ENCODE data around the gene THRA. TPM values are rescaled to one million over a fixed set of nuclear protein-coding genes. Genes with fewer than 3 reads are reported as not detected.

Gene THRA
- polyA plus RNA-seq, 4 donors, result 44.5 to 61.0 (median 57.8) TPM

DNA sequence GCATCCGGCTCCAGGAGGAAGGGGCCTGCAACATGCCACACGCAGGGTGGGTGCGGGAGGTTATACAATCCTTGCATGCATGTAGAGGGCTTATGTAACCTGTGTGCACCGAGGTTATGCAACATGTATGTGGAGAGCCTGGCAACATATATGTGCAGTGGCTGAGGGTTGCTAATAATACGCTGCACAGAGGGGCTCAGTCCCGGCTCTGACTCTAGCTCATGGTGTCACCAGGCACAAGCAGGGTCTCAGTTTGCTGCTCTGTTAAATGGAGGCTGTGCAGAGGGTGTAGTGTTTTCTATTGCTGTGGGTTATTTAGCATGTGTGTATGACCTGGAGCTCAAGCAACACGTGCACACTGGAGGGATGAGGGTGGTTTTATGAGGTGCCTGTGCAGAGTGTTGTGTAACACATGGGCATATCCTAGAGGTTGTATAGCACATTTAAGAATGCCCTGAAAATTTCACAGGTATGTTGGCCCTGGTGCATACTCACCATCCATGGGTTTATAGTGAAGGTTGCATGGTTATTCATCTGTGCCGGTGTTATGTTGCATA lies 13.3 kb downstream of the THRA start:
- DNase-seq (ENCODE audit: low read depth in 4 of 4, low spot score in 2 of 4), result no peak

DNA sequence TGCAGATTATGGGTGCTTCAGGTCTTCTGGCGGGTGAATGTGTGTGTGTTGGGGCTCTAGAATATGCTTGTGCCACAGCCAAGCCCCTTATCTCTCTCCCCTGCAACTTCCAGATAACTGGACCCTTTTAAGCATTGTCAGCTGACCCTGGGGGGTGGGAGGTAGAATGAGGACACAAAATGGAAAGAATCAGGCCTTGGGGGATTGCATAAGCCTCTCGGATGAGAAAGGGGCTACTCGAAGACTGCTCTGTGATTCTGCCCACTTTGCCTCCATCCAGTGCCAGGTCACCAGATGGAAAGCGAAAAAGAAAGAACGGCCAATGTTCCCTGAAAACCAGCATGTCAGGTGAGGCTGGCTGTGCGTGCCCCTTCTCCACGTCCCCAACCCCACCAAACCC lies 13.8 kb downstream of the THRA start:
- DNase-seq (ENCODE audit: low read depth in 4 of 4, low spot score in 2 of 4), result no peak

DNA sequence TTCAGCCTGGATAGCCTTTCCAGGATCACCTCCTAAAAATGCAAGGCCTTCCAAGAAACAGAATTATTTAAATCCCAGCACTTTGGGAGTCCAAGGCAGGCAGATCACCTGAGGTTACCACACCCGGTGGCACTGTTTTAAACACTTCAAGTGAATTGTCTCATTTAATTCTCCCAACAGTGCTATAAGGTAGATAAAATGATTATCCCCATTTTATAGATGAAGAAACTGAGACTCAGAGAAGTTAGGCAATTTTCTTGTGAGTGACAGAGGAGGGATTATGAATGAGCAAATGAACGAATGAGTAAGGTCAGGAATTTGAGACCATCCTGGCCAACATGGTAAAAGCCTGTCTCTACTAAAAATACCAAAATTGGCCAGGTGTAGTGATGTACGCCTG lies 16.8 kb downstream of the THRA start:
- no peak for DNase-seq (ENCODE audit: low read depth in 4 of 4, low spot score in 2 of 4)

DNA sequence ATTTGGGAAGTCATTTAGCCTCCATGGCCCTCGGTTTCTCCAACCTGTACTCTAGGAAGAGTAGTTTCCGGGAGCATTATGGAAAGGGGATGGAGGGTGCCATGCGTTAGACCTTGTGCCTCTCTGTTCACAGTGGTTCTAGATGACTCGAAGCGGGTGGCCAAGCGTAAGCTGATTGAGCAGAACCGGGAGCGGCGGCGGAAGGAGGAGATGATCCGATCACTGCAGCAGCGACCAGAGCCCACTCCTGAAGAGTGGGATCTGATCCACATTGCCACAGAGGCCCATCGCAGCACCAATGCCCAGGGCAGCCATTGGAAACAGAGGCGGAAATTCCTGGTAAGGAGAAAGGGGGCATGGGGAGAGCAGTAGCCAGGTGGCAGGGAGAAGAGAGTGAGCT lies 21.7 kb downstream of the THRA start:
- no peak for DNase-seq (ENCODE audit: low read depth in 4 of 4, low spot score in 2 of 4)

DNA sequence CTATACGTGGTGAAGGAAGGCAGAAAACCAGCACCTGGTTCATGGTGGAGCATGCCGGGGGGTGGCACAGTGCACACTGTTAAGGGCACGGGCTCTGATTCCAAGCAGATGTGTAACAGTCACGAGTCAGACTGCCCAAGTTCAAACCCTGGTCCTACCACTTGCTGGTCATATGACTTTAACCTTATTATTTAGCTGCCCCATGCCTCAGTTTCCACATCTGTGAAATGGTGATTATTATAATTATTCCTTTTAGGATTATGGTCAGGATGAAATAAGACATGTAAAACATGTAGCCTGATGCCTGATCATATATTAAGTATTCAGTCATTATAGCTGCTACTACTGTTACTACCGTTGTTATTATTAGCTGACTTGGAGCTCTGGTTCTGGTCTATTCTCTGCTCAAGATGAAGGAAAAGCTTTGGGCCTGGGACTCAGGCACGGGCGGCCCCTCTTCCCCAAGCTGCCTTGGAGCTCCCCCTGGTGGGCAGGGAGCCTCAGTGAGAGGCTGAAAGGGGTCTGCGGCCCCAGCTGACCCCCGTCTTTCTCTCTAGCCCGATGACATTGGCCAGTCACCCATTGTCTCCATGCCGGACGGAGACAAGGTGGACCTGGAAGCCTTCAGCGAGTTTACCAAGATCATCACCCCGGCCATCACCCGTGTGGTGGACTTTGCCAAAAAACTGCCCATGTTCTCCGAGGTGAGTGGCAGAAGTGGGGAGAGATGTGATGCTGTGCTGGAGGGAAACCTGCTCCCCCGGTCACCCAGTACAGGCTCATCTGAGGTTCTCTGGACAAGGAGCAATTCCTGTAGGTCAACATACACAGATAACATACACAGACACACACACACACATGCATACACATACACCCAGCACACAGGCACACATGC lies 23.6 kb downstream of the THRA start:
- DNase-seq (ENCODE audit: low read depth in 4 of 4, low spot score in 2 of 4), result no peak

DNA sequence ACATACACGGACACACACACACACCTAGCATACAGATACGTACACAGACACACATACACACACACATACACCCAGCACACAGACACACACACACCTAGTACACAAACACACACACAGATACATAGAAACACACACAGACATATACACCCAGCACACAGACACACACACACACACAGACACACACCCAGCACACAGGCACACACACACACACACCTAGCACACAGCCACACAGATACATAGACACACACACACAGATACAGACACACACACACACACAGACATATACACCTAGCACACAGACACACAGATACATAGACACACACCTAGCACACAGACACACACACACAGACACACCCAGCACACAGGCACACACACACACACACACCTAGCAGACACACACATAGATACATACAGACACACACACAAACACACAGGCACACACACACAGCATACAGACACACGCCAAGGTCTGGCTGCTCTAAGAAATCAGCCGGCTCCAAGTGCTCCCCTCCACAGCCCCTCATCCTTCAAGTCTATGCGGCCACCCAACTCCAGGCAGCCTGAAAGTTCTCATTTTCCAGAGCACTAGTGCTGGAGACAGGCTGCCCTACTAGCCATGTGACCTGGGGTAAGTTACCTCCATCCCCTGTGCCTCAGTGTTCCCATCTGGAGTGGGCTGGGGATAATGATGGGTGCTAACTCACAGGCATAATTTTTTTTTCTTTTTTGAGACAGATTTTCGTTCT lies 24.5 kb downstream of the THRA start:
- DNase-seq (ENCODE audit: low read depth in 4 of 4, low spot score in 2 of 4), result no peak

DNA sequence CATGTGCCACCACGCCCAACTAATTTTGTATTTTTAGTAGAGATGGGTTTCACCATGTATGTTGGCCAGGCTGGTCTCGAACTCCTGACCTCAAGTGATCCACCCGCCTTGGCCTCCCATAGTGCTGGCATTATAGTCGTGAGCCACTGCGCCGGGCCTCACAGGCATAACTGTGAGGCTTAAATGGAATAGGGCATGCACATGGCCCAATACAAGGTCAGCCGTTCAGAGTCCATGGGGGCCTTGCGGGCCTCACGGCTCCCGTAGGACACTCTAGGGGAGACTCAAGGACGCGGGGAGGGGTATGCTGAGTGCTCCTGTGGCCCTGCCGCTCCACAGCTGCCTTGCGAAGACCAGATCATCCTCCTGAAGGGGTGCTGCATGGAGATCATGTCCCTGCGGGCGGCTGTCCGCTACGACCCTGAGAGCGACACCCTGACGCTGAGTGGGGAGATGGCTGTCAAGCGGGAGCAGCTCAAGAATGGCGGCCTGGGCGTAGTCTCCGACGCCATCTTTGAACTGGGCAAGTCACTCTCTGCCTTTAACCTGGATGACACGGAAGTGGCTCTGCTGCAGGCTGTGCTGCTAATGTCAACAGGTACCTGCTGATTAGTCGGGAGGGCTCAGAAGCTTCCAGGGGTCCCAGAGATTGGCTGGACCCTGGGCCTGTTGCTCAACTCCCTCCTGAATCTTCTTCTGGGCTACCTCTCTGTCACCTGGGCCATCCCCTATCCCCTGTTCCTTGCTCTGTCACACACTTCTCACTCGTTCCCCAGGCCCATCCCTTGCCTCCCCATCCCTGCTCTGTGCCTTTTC lies 25.3 kb downstream of the THRA start:
- no peak for DNase-seq (ENCODE audit: low read depth in 4 of 4, low spot score in 2 of 4)

DNA sequence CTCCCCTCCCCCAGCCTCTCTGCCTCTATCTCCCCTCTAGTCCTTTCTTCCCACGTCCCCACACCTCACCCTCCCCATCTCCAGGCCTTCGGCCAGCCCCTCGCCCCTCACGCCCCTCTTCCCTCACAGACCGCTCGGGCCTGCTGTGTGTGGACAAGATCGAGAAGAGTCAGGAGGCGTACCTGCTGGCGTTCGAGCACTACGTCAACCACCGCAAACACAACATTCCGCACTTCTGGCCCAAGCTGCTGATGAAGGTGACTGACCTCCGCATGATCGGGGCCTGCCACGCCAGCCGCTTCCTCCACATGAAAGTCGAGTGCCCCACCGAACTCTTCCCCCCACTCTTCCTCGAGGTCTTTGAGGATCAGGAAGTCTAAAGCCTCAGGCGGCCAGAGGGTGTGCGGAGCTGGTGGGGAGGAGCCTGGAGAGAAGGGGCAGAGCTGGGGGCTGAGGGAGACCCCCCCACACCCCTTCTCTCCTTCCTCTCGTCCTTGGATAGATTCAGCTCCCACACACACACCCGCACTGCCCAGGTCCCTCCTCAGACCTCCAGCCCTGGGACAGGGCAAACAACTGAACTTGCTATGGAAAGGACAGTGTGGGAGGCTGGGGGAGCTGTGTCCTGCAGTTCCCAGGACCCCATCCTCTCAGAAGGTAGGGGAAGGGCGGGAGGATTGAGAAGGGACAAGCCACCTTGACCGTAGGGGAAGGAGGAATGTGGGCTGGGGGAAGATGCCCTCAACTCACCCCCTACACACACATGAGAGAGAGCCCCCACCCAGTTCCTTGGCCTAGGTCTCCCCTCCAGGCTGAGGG lies 26.5 kb downstream of the THRA start:
- no peak for DNase-seq (ENCODE audit: low read depth in 4 of 4, low spot score in 2 of 4)

DNA sequence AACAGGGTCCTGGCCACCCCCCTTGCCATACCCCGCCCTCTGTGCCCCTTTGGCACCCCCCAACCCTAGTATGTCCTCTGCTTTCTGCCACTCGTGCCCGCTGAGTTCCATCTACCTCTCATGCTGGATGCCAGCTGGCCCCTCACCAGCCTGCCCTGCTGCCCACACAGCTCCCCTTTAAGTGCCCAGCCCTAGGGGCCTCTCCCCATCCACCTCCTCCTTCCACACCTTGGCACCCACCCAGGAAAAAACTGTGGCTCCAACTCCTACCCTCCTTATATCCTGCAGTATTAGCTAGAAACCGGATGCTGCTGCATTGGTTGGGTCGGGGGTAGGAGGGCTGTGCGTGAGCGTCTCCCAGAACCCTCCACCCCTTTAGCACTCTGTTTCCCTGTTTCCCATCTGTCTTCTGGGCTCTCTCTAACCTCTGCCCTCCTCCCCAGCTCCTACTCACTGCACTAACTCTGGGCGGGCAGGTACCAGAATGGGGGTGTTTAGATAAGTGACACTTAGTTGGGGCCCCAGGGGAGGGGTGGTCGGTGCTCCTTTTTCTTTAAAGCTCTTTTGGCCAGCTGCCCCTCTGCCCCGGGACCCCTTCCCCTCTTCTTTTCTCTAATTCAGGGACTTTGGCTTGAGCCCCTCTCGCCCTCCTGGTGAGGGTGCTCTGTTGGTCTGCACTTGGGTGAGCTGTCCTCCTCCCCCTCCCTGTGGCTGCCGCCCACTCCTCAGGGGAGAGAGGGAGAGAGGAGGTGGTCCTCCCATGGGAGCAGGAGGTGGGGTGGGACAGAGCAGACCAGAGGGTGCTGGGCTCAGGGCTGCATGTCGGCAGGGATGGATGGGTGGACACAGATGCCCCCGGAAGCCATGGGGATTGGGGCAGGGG lies 27.7 kb downstream of the THRA start:
- DNase-seq (ENCODE audit: low read depth in 4 of 4, low spot score in 2 of 4), result no peak

DNA sequence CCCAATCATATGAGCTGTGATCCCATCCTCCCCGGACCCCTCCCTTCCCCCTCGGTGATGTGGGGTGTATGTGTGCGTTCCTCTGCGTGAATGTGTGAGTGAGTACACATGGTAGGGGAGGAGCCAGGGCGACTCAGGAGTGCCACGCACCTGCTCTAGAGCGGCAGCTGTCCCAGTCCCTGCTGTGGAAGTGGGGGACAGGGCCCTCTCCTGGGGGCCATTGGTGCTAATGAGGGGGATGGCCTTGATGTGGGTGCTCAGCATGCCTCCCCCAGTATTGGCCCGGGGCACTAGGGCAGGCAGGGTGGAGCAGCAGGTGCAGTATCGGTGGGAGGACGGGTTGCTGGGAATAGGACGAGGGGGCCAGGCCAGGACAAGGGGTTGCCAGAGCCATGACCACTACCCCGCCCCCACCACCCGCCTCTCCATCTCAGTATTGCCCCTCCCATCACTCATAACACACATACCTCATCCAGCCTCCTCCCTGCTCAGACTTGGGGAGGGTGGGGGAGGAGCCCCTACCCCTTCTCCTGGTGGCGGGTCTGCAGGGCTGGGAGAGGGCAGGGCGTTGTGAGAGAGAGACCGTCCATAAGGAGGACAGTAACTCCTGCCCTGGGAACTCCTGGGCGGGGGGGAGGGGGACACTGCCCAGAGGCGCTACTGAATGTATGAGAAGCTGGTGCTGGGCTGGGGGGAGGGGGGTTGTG lies 29.1 kb downstream of the THRA start:
- no peak for DNase-seq (ENCODE audit: low read depth in 4 of 4, low spot score in 2 of 4)

DNA sequence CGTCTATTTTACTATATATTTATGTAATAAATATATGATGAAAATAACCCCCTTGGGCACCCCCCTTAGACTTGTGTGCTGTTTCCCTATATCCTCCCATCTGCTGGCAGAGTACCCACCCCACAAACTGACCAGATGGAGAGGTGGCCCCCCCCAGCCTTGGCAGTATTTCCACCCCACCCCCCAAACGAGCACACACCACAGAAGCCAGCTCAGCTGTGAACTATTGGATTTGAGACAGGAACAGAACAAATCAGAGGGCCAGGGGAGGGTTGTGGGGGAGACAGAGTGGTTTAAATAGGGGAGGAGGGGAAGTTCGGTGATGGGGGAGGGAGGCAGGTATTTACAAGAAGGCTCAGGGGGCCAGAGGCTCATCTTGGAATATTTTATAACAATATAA lies 29.8 kb downstream of the THRA start:
- no peak for DNase-seq (ENCODE audit: low read depth in 4 of 4, low spot score in 2 of 4)

DNA sequence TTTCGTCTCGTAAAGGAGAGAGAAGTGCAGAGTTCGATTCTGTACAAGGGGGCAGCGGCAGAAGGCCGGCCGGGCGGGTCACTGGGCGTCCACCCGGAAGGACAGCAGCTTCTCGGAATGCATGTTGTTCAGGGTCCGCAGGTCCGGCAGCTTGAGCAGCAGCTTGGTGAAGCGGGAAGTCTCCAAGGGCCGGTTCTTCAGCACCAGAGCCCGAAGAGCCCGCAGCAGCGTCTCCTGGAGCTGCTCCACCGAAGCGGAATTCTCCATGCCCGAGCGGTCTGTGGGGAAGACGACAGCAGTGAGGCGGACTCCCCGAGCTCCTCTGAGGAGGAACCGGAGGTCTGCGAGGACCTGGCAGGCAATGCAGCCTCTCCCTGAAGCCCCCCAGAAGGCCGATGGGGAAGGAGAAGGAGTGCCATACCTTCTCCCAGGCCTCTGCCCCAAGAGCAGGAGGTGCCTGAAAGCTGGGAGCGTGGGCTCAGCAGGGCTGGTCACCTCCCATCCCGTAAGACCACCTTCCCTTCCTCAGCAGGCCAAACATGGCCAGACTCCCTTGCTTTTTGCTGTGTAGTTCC lies 30.3 kb downstream of the THRA start:
- DNase-seq (ENCODE audit: low read depth in 4 of 4, low spot score in 2 of 4), result no peak

DNA sequence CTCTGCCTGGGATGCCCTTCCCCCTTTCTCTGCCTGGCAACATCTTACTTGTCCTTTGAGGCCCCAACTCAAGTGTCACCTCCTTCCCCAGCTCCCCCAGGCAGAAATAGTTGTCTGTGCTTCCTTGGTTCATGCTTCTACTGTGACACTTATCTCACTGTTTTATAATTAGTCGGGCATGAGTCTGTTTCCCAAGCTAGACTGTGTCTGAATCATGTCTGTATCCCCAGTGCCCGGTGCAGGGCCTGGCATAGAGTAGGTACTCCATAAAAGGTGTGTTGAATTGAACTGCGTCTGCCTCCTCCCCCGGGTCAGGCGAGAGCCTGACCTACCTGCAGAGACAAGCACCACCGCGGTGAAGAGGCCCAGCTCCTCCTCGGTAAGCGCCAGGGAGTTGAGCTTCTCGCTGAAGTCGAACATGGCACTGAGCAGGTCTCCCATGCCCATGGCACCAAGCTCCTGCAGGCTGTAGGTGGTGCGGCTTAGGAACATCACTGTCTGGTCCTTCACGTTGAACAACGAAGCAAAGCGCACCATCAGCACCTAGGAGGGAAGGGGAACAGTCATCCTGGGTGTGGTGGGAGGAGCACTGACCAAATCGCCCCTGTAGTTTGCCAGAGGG lies 30.9 kb downstream of the THRA start:
- DNase-seq (ENCODE audit: low read depth in 4 of 4, low spot score in 2 of 4), result no peak

DNA sequence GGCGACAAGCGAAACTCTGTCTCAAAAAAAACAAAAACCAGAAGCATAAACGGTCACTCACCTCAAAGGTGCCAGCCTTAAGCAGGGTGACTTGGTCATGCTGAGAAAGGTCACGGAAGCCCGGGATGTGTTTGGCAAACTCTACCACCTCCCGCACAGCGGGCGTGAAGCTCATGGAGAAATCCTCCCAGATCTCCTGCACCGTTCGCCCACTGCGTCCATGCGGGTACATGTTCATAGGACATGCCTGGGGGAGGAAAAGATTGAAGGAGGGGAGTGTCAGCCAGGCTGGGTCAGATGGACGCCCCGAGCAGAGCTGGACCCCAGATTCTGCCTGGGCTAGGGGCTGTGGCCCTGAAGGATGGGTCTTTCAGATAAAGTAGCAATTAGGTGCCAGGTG lies 32.1 kb downstream of the THRA start:
- DNase-seq (ENCODE audit: low read depth in 4 of 4, low spot score in 2 of 4), result no peak

DNA sequence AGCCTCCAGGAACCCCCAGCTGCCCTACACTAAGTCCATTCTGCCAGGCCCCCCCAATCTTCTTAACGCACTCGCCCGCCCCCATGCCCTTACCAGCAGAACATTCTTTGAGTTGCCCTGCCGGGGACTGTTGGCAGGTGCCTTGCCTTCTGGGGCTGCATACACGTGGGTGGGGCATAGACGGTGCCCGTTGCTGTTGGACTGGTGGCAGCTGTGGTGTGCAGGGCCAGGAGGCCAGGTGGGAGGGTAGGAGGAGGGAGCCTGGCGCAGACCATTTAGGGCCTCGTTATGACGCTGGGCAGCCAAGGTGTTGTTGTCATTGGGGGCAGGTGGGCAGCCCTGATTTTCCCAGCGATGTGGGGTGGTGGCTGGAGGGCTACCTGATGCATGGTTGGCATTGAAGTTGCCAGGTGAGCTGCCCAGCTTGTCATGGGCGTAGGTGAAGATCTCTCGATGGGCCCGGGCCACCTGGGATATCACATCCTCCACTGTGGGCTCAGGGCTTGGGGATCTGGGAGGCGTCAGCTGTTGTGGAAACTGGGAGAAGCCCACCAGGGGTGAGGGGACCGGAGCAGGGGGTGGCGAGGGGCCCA lies 32.7 kb downstream of the THRA start:
- no peak for DNase-seq (ENCODE audit: low read depth in 4 of 4, low spot score in 2 of 4)

DNA sequence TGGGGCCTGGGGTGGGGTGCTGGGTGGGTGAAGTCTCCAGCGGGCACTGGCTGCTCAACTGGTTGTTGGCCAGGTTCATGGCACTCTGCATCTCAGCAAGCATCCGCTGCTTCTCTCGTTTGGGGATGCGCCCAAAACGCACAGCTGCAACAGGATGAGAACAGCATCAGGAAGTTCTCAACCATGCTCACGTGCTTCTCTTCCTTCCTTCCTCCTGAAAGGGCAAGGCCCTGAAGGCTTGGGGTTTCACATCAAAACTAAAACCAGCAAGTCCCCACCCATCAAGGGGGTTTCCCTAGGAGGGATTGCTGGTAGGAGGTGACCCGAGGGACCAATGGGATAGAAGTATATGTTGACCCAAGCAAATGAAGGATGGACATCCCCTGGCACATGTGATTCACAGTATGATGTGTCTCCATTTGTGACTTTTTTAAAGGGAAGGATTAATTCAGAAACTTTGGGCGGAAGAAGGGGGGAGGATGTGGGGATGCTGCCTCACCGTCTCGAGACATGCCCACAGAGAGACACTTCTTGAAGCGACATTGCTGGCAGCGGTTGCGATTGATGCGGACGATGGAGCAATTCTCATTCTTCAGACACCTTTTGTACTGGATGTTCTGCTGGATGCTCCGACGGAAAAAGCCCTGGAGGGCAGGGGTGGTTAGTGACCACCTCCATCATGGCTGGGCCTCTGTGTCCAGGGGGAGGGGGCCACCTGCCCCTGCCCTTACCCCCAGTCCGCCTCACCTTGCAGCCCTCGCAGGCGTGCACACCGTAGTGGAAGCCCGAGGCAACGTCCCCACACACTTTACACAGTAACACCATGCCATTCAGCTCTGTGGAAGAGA lies 33.4 kb downstream of the THRA start:
- DNase-seq (ENCODE audit: low read depth in 4 of 4, low spot score in 2 of 4), result no peak

Data from left renal cortex interstitium (tissue), 4 donors.